ENCODE results near the gene LGALS3BP.
"Not testable (repeated sequence)": the region's sequence is repeated elsewhere in the genome, so short reads cannot be mapped to it uniquely, and the experiment has no call there.

The LGALS3BP gene

DNA sequence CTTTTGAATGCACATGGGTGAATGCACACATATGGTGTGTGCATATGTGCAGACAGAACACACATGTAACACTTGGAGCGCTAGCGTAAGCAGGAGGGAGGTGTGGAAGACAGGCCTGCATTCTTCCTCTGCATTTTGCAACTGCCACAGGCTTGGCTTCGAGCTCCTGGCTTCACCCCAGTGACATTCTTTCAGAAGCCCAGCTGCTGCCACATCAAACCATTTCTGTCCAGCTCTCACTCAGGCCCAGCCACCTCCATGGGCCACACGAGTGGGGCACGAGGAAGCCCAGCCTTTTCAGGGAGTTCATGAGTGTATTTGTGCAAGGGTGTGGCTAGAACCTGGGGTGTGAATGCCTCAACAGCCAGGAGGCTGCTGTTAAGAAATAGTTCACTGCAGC lies 18.8 kb downstream of the LGALS3BP start:
- no peak for DNase-seq

GRCh38 chr17:78959803-78960202 lies 19.9 kb downstream of the LGALS3BP start:
- no peak for DNase-seq

DNA sequence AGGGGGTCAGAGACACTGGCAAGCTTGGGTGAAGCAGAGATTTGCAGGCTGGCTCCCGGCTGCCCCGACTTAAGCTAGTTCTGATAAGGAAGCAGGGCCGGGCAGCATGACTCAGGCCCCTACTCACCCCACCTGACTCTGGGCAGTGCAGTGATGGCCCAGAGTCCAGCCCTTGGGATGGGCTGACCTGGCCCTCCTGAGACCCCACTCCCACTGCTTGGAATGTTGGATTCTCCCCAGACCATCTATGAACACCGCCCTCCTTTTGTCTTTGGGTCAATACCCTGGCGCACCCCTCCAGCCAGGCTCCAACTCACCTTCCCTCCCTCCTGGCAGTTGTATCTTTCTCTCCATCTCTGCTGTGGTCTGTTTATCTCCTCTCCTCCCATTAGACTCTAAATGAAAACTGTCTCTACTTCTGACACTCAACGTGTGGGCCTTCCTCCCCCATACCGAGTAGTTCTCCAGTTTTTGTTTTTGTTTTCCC lies 21.0 kb downstream of the LGALS3BP start:
- DNase-seq: no peak

DNA sequence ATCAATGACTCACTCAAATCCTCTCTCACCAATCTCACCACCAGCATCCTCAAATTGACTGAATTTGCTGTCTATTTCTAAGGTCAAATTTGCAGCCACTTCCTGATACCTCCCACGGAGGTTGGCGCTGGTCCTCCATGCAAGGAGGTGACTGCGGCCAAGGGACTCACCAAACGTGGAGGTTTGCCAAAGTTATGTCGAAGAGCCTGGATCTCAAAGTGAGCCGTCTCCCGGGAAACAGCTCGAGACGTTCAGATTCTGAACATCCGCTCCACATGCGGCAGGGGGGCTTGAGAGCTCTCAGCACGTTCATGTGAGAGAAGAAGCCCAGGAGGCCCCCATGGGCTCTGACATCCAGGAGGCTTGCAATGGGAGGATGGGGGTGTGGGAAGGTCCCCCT lies 22.6 kb downstream of the LGALS3BP start:
- DNase-seq: no peak

GRCh38 chr17:78956254-78956653 lies 23.5 kb downstream of the LGALS3BP start:
- no peak for DNase-seq

DNA sequence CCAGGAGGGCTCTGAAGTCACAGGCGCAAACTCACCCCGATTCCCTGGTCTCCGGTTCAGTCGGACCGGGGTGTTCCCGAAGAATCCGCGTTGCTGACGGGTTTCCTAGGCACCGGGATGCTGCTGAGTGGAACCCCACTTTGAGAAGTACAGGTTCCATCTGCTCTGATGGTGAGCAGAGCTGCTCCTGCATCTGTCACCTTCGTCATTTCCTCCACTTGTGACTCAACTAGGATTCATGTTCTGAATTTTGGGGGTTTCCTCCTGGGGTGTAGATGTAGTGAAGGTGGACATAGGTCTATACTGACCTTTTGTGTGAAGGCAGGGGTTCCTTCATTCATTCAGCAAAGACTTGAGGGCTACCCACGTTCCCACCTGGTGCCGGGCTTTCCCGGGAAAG lies 25.0 kb downstream of the LGALS3BP start:
- no peak for DNase-seq

DNA sequence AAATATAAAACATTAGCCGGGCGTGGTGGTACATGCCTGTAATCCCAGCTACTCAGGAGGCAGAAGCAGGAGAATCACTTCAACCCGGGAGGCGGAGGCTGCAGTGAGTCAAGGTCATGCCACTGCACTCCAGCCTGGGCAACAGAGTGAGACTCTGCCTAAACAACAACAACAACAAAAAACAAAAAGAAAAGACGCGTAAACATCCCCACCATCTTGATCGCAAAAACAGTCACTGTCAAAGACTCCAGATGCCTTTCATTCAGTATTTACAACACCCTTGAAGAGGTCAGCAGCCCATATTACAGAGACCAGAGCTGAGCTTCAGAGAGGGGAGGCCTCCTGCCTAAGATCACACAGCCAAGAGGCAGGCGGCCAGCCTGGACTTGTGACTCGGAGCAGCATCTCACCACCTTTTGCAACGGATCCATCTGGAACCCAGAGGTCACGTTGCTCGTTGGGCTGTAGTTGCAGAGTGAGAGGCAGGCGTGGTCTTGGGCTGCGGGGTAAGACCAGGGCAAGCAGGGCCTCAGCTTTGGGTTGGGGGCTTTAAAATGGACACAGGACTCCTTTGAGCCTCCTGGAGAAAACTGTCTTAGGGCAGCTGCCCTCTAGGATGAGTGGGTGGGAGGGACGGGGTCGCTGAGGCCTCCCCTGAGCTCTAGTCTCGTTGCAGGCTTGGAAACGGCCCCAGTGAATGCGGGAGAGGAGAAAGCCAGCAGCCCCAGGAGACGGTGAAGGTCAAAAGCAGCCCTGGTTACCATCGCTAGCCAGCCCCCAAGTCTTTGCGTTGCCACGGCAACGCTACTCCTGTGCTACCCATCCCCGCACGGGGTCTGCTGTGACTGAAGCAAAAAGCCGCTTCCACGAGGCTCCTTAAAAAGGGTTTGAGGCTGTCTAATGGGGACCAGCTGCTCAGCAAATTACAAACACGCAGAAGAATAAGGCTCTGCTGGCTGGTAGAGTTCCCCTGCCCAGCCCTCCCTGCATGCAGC lies 26.1 kb downstream of the LGALS3BP start:
- DNase-seq: no peak

DNA sequence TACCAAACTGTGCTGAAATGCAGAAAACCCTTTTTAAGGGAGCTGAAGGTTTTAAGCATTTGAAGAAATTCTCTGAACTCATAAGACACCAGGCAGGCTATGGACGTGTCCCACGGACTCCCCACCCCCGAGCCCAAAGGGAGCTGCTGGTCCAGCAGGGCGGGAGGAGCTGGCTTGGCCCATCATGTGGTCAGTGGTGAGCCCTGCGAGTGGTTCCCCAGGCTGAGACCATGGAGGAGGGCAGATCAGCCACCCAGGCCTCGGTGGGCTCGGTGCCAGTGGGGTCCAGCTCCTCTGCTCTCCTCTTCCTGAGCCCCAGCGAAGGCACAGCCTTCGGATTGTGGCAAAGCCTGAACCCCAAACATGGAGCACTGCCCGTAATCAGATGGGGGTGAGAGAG lies 27.0 kb downstream of the LGALS3BP start:
- DNase-seq: no peak

GRCh38 chr17:78951967-78952551 lies 27.7 kb downstream of the LGALS3BP start:
- DNase-seq: no peak

GRCh38 chr17:78950870-78951269 lies 28.9 kb downstream of the LGALS3BP start:
- DNase-seq: no peak

- DNase-seq: no peak
Observed at GRCh38 chr17:78947235-78948149, 32.2 kb downstream of the LGALS3BP start.

- no peak for DNase-seq
Observed at GRCh38 chr17:78946631-78947030, 33.1 kb downstream of the LGALS3BP start.

DNA sequence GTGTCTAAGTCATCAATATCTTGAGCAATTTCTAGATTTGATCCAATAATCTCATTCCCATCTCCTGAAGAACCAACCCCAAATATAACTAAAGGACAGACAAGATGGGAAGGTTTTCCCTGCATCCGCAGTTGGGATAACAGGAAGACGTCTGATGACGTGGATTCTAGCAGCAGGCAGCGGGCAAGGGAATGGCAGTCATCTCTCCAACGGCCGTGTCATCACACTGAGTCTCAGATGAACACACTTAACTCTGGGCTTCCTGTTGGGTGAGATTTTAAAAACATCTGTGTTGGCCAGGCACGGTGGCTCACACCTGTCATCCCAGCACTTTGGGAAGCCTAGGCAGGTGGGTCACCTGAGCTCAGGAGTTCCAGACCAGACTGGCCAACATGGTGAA lies 33.6 kb downstream of the LGALS3BP start:
- DNase-seq: no peak

- not testable (repeated sequence) for DNase-seq
Observed at GRCh38 chr17:78945455-78945854, 34.3 kb downstream of the LGALS3BP start.

DNA sequence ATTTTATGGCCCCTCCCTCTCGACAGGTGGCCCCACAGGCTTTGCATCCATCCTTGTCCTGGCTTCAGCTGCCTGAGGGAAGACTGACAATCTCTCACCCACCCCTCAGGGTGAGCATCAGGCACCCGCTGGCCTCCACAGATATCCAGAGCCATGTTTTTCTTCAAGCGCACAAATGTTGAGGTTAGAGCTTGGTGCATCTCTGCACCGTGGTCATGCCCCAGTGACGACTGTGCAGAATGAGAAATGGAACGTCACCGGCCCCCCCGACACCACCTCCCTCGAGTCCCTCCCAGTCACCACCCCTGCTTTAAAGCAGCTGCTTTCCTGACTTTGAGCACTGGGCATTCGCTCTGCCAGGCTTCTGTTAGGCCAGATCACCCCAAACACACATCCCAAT lies 34.8 kb downstream of the LGALS3BP start:
- DNase-seq: no peak

- no peak for DNase-seq
Observed at GRCh38 chr17:78944026-78944425, 35.7 kb downstream of the LGALS3BP start.

- DNase-seq: no peak
Observed at GRCh38 chr17:78940708-78941107, 39.0 kb downstream of the LGALS3BP start.

DNA sequence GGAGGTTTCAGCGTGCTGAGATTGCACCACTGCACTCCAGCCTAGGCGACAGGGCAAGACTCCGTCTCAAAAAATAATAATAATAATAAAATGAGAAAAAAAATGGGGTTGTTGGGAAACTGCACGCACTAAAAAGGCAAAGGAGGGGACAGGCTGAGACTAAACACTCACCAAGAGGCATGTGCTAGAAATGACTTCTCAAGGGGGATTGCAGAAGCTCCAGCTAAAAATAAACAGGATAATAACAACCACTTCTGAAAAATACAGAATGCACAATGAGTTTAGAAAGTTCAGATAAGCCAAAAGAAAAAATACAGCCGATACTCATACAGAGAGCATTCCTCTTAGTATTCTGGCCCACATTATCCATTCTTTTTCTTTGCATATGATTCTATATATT lies 39.5 kb downstream of the LGALS3BP start:
- DNase-seq: no peak

DNA sequence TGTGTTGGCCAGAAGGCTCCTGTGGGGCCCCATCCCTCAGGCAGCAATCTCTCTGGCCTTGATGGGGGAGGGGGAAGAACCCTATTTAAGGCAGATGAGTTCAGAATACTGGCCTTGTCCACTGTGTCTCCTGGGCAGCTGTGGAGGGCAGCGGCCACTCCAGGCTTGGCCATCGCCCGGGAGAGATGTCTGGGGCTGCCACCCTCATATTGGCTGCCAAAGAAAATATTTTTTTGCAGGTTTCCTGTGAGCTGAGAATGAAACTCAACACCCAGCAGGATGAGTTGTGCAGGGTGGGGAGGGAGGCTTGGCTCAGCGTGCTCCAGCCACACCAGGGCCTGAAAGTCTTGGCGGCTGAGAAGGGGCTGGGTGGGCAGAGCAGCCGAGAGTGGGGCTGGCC lies 40.1 kb downstream of the LGALS3BP start:
- DNase-seq: no peak

GRCh38 chr17:78937561-78937960 lies 42.2 kb downstream of the LGALS3BP start:
- DNase-seq: no peak

GRCh38 chr17:78935419-78936323 lies 44.1 kb downstream of the LGALS3BP start:
- no peak for DNase-seq
